Peyer's patch (tissue), 4 donors: ENCODE measurements around the gene PHF8. TPM values are rescaled to one million over a fixed set of nuclear protein-coding genes. Genes with fewer than 3 reads are reported as not detected.

ENCODE experiments used
- DNase-seq, 3 donors: peaks; one replicate each; pipeline ENCODE4 v3.0.0-alpha.2; 2017 to 2019
- H3K27ac ChIP-seq, 4 donors: fragments of 200-600 bp; sonication (generic); one replicate each; pipeline ENCODE4 v1.5.1; 2016 to 2019
- H3K27me3 ChIP-seq, 2 donors: fragments of 200-600 bp; sonication (generic); one replicate each; pipeline ENCODE4 v1.5.1; 2019
- H3K36me3 ChIP-seq, 3 donors: fragments of 200-600 bp; sonication (generic); one replicate each; pipeline ENCODE4 v1.5.1; 2016 to 2019
- H3K4me1 ChIP-seq, 4 donors: fragments of 200-600 bp; sonication (generic); one replicate each; pipeline ENCODE4 v1.5.1; 2016 to 2019
- H3K4me3 ChIP-seq, 4 donors: fragments of 200-600 bp; sonication (generic); 1 replicate in 3 of 4; 2 replicates in 1 of 4; pipeline ENCODE4 v1.5.1; 2016 to 2019; ENCODE audit warnings: mild to moderate bottlenecking in 1 of 4
- H3K9me3 ChIP-seq, 4 donors: fragments of 200-600 bp; sonication (generic); one replicate each; pipeline ENCODE4 v1.5.1; 2016 to 2019; ENCODE audit warnings: mild to moderate bottlenecking in 1 of 4
- CTCF ChIP-seq, 6 experiments: fragments of 450-650 bp in 4 of 6; fragments of 200-600 bp in 2 of 6; sonication (generic) in 1 of 6; IDR thresholded peaks; one replicate each; pipeline ENCODE4 v1.5.1; 2017 to 2019; ENCODE audit warnings: antibody characterized with exemption in 6 of 6, mild to moderate bottlenecking in 3 of 6, moderate library complexity in 1 of 6
- POLR2A ChIP-seq, 2 donors: fragments of 450-650 bp; IDR thresholded peaks; one replicate each; pipeline ENCODE4 v1.5.1; 2017; ENCODE audit warnings: antibody characterized with exemption in 2 of 2, mild to moderate bottlenecking in 2 of 2, moderate library complexity in 2 of 2
- small RNA-seq, 2 donors: library from RNA; depleted of rRNA; stranded (forward); fragments of <200 nt; gene quantifications; one replicate each; pipeline ENCODE3, GENCODE V24; 2016
- total RNA-seq, 4 donors: library from RNA; depleted of rRNA; stranded (reverse); fragments of >200 nt; gene quantifications; one replicate each; pipeline ENCODE4 v1.1.0, GENCODE V29; 2016

Gene PHF8
- total RNA-seq, 4 donors from 2014 or later: 52.5 to 188 (median 78.9) TPM

- no peak for TF ChIP-seq POLR2A (IDR thresholded peaks at IDR 0.05)
- no peak for TF ChIP-seq CTCF (IDR thresholded peaks at IDR 0.05)
These were observed 149.0 kb downstream of the PHF8 start for GRCh38 chrX:53895270-53895669.

More at GRCh38 chrX:53895270-53895669, 149.0 kb downstream of the PHF8 start:
- Histone ChIP-seq H3K4me1 (no peaks in the 10 kb centered on the region), H3K4me3 (no peak overlapping the region), H3K27ac (no peak overlapping the region), H3K9me3 (no peaks in the 10 kb centered on the region), H3K36me3 (no peaks in the 10 kb centered on the region), H3K27me3 (no peaks in the 10 kb centered on the region)
- no peak for DNase-seq

Small RNAs within 50 kb of the gene (small RNA-seq; reads per million reads assigned to genes)
- 2.0 to 7.3 reads per million in 2 donors for gene RNA5SP505

Other genes with a start within 250 kb of the PHF8 start
- 10 to 100 TPM in 1 of 4 donors, 1 to 10 TPM in 3; 5.0 to 12.4 (median 5.2) TPM for gene FAM120C, start 138.8 kb upstream of the PHF8 start, total RNA-seq